IMR-90 (cell line): ENCODE data around the gene ERCC3.
"Not testable (repeated sequence)": the region's sequence is repeated elsewhere in the genome, so short reads cannot be mapped to it uniquely, and the experiment has no call there.

ENCODE experiments used
- BHLHE40 ChIP-seq: fragments of 150-350 bp; IDR thresholded peaks from 2 replicates; pipeline ENCODE4 v1.6.1; 2016; ENCODE audit warnings: mild to moderate bottlenecking, low read depth, low read length
- CEBPB ChIP-seq: IDR thresholded peaks from 2 replicates; pipeline ENCODE4 v1.6.1; 2012; ENCODE audit warnings: low read depth, low read length, improper control_type of control experiment
- CHD1 ChIP-seq: IDR thresholded peaks from 2 replicates; pipeline ENCODE4 v1.6.1; 2012; ENCODE audit warnings: low read depth, low read length, improper control_type of control experiment
- POLR2A ChIP-seq: IDR thresholded peaks from 2 replicates; pipeline ENCODE4 v1.6.1; 2012; ENCODE audit warnings: mild to moderate bottlenecking, low read depth, low read length
- RAD21 ChIP-seq: IDR thresholded peaks from 2 replicates; pipeline ENCODE4 v1.6.1; 2012; ENCODE audit warnings: low read length, improper control_type of control experiment
- TF ChIP-seq, protein P1 (sequence below): conservative IDR thresholded peaks from 2 replicates; pipeline ENCODE4 v1.5.1; 2012; ENCODE audit warnings: mild to moderate bottlenecking, low read depth, low read length, improper control_type of control experiment
- TF ChIP-seq, protein P2 (sequence below): fragments of 150-350 bp; IDR thresholded peaks from 2 replicates; pipeline ENCODE4 v1.6.1; 2017; ENCODE audit warnings: mild to moderate bottlenecking, antibody characterized with exemption, low read length, low read depth

DNA sequence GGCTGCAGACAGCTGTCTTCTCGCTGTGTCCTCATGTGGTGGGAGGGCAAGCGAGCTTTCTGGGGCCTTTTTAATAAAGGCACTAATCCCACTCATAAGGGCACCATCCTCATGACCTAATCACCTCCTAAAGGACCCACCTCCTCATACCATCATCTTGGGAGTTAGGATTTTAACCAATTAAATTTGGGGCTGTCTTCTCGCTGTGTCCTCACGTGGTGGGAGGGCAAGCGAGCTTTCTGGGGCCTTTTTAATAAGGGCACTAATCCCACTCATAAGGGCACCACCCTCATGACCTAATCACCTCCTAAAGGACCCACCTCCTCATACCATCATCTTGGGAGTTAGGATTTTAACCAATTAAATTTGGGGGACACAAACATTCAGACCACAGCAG lies 66.7 kb downstream of the ERCC3 start:
- TF ChIP-seq, protein P1, sequence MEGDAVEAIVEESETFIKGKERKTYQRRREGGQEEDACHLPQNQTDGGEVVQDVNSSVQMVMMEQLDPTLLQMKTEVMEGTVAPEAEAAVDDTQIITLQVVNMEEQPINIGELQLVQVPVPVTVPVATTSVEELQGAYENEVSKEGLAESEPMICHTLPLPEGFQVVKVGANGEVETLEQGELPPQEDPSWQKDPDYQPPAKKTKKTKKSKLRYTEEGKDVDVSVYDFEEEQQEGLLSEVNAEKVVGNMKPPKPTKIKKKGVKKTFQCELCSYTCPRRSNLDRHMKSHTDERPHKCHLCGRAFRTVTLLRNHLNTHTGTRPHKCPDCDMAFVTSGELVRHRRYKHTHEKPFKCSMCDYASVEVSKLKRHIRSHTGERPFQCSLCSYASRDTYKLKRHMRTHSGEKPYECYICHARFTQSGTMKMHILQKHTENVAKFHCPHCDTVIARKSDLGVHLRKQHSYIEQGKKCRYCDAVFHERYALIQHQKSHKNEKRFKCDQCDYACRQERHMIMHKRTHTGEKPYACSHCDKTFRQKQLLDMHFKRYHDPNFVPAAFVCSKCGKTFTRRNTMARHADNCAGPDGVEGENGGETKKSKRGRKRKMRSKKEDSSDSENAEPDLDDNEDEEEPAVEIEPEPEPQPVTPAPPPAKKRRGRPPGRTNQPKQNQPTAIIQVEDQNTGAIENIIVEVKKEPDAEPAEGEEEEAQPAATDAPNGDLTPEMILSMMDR, result not testable (repeated sequence)
- TF ChIP-seq CHD1, CEBPB, RAD21, POLR2A, BHLHE40: not testable (repeated sequence)
- TF ChIP-seq, protein P2, sequence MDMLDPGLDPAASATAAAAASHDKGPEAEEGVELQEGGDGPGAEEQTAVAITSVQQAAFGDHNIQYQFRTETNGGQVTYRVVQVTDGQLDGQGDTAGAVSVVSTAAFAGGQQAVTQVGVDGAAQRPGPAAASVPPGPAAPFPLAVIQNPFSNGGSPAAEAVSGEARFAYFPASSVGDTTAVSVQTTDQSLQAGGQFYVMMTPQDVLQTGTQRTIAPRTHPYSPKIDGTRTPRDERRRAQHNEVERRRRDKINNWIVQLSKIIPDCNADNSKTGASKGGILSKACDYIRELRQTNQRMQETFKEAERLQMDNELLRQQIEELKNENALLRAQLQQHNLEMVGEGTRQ, result not testable (repeated sequence)
